NB4 (cell line): ENCODE results near the gene DNAI1.
A peak's percentile ranks its signal among the peaks of the same experiment; 100 is the strongest.

Experiments
- MYC ChIP-seq: IDR thresholded peaks from 2 replicates; pipeline ENCODE4 v1.6.1; 2011; ENCODE audit warnings: low read depth, low read length
- POLR2A ChIP-seq: IDR thresholded peaks from 2 replicates; pipeline ENCODE4 v1.6.1; 2011; ENCODE audit warnings: mild to moderate bottlenecking; ENCODE audit not compliant: insufficient read length; ENCODE audit errors: extremely low read depth
- TF ChIP-seq, protein P1 (sequence below): IDR thresholded peaks from one replicate; pipeline ENCODE4 v1.5.1; 2012; ENCODE audit warnings: low read depth, low read length

DNA sequence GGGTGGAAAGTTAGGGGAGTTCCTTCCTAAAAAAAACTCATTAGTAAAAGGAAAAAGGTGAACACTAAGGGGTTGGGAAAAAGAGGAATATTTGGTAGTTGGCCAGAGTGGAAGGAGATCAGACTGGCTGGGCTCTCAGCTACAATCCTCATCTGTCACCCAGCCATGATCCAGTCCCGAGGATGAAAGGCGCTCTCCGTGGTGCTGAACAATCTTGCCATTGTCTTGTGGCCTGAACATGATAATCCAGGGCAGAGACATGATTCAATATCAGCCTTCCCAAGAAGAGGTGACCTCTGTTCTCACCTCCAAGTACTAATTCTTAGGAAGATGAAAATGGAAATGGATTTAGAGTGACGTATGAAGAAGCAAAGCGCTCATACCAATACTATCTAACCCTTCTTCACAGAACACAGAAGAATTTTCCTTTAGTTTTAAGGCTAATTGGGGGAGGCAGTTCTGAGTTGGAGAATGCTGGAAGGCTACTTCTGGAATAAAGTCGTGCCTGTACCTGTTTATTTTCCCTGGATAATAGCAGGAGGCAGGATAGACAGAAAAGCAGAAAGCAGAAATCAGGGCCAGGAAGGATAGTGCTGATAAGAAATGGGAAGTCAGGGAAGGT lies 45.3 kb upstream of the DNAI1 start:
- TF ChIP-seq, protein P1, sequence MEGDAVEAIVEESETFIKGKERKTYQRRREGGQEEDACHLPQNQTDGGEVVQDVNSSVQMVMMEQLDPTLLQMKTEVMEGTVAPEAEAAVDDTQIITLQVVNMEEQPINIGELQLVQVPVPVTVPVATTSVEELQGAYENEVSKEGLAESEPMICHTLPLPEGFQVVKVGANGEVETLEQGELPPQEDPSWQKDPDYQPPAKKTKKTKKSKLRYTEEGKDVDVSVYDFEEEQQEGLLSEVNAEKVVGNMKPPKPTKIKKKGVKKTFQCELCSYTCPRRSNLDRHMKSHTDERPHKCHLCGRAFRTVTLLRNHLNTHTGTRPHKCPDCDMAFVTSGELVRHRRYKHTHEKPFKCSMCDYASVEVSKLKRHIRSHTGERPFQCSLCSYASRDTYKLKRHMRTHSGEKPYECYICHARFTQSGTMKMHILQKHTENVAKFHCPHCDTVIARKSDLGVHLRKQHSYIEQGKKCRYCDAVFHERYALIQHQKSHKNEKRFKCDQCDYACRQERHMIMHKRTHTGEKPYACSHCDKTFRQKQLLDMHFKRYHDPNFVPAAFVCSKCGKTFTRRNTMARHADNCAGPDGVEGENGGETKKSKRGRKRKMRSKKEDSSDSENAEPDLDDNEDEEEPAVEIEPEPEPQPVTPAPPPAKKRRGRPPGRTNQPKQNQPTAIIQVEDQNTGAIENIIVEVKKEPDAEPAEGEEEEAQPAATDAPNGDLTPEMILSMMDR, result no peak
- TF ChIP-seq MYC (peak; percentile 26; the same call in 1 of the 2 replicates), POLR2A (no peak)
